IMR-90 (cell line): ENCODE measurements around the gene IFNE. TPM values are rescaled to one million over a fixed set of nuclear protein-coding genes. Genes with fewer than 3 reads are reported as not detected.
A peak's percentile ranks its signal among the peaks of the same experiment; 100 is the strongest.

Source experiments
- ATAC-seq: fragments of 200-7000 bp; cut with Tn5 transposase; 2 replicates; pipeline ENCODE4 v1.9.1; 2020; ENCODE audit warnings: low read depth, mild to moderate bottlenecking, moderate library complexity
- BruUV-seq: library from RNA; stranded (reverse); fragments of 400-500 nt; replicated peaks from 2 replicates; lab custom pipeline; 2021; lab: Mats Ljungman, UMichigan
- CTCF ChIA-PET: fragments of 300-600 bp; formaldehyde crosslinking; extraction: SDS; loops from one replicate; lab custom pipeline; 2021; ENCODE audit warnings: antibody characterized with exemption; lab: Yijun Ruan, JAX
- POLR2A ChIA-PET: fragments of 300-600 bp; sonication (Branson Sonifier 250); formaldehyde crosslinking; loops from one replicate; lab custom pipeline; 2022; ENCODE audit warnings: antibody characterized with exemption; ENCODE audit not compliant: unreplicated experiment; lab: Charles Lee
- DNase-seq: peaks from one replicate; pipeline ENCODE4 v3.0.0; 2013
- H2AFZ ChIP-seq: replicated peaks from 2 replicates; pipeline ENCODE3; 2013; ENCODE audit warnings: low read length, mild to moderate bottlenecking; ENCODE audit not compliant: poor library complexity
- H2AK5ac ChIP-seq: 2 replicates; pipeline ENCODE4 v1.6.1; 2013; ENCODE audit warnings: low read depth, low read length, inconsistent platforms
- H2AK9ac ChIP-seq: replicated peaks from 2 replicates; pipeline ENCODE3; 2013; ENCODE audit warnings: mild to moderate bottlenecking, low read depth, low read length, moderate library complexity; ENCODE audit not compliant: poor library complexity
- H2BK120ac ChIP-seq: 2 replicates; pipeline ENCODE4 v1.6.1; 2013; ENCODE audit warnings: low read depth, low read length, inconsistent platforms
- H2BK15ac ChIP-seq: 3 replicates; pipeline ENCODE4 v1.6.1; 2013; ENCODE audit warnings: low read depth, low read length, inconsistent platforms
- H2BK20ac ChIP-seq: 2 replicates; pipeline ENCODE4 v1.6.1; 2013; ENCODE audit warnings: low read depth, mild to moderate bottlenecking, inconsistent platforms, low read length, moderate library complexity
- H2BK5ac ChIP-seq: 2 replicates; pipeline ENCODE4 v1.6.1; 2013; ENCODE audit warnings: mild to moderate bottlenecking, low read depth, low read length, inconsistent platforms; ENCODE audit not compliant: poor library complexity, severe bottlenecking
- H3K14ac ChIP-seq: replicated peaks from 2 replicates; pipeline ENCODE4 v1.6.1; 2013; ENCODE audit warnings: low read depth, low read length, inconsistent platforms
- H3K18ac ChIP-seq: 2 replicates; pipeline ENCODE4 v1.6.1; 2013; ENCODE audit warnings: low read depth, low read length, control low read depth
- H3K23ac ChIP-seq: 2 replicates; pipeline ENCODE4 v1.6.1; 2013; ENCODE audit warnings: low read depth, low read length, inconsistent platforms
- H3K27ac ChIP-seq: 2 replicates; pipeline ENCODE4 v1.5.1; 2013; ENCODE audit warnings: mild to moderate bottlenecking, control low read depth, low read length; ENCODE audit not compliant: insufficient read depth
- H3K27me3 ChIP-seq: 2 replicates; pipeline ENCODE4 v1.6.1; 2013; ENCODE audit warnings: low read length; ENCODE audit not compliant: control insufficient read depth, insufficient read depth
- H3K36me3 ChIP-seq: 2 replicates; pipeline ENCODE4 v1.6.1; 2013; ENCODE audit warnings: low read length, mixed read lengths; ENCODE audit not compliant: control insufficient read depth, insufficient read depth
- H3K4ac ChIP-seq: 2 replicates; pipeline ENCODE4 v1.6.1; 2013; ENCODE audit warnings: low read depth, low read length, inconsistent platforms
- H3K4me1 ChIP-seq: 2 replicates; pipeline ENCODE4 v1.6.1; 2013; ENCODE audit warnings: low read length, mixed read lengths; ENCODE audit not compliant: control insufficient read depth, insufficient read depth
- H3K4me2 ChIP-seq: 2 replicates; pipeline ENCODE4 v1.6.1; 2013; ENCODE audit warnings: low read depth, mild to moderate bottlenecking, control low read depth, low read length, moderate library complexity
- H3K4me3 ChIP-seq: 2 replicates; pipeline ENCODE4 v1.5.1; 2013; ENCODE audit warnings: low read depth, mild to moderate bottlenecking, control low read depth, low read length, moderate library complexity; ENCODE audit not compliant: insufficient read depth
- H3K56ac ChIP-seq: 2 replicates; pipeline ENCODE4 v1.6.1; 2013; ENCODE audit warnings: low read length, inconsistent platforms; ENCODE audit not compliant: insufficient read depth; ENCODE audit errors: extremely low read depth
- H3K79me1 ChIP-seq, 2 experiments: 2 replicates each; pipeline ENCODE4 v1.6.1; 2013; ENCODE audit warnings: low read length in 2 of 2, inconsistent platforms in 1 of 2, low read depth in 1 of 2
- H3K9ac ChIP-seq: 2 replicates; pipeline ENCODE4 v1.6.1; 2013; ENCODE audit warnings: low read depth, low read length, control low read depth
- H3K9me1 ChIP-seq: 2 replicates; pipeline ENCODE4 v1.6.1; 2013; ENCODE audit warnings: low read length, inconsistent platforms; ENCODE audit not compliant: insufficient read depth
- H3K9me3 ChIP-seq: 2 replicates; pipeline ENCODE4 v1.6.1; 2013; ENCODE audit warnings: low read length; ENCODE audit not compliant: control insufficient read depth, insufficient read depth
- H4K20me1 ChIP-seq: 2 replicates; pipeline ENCODE4 v1.6.1; 2013; ENCODE audit warnings: low read length, inconsistent platforms; ENCODE audit not compliant: insufficient read depth
- H4K5ac ChIP-seq: 2 replicates; pipeline ENCODE4 v1.6.1; 2013; ENCODE audit warnings: mild to moderate bottlenecking, low read depth, low read length, control low read depth
- H4K8ac ChIP-seq, 2 experiments: 2 replicates each; pipeline ENCODE4 v1.6.1; 2013; ENCODE audit warnings: low read depth in 2 of 2, low read length in 2 of 2, control low read depth in 1 of 2, inconsistent platforms in 1 of 2
- H4K91ac ChIP-seq: 2 replicates; pipeline ENCODE4 v1.6.1; 2013; ENCODE audit warnings: low read depth, low read length, inconsistent platforms; ENCODE audit not compliant: insufficient read depth
- CHD1 ChIP-seq: IDR thresholded peaks from 2 replicates; pipeline ENCODE4 v1.6.1; 2012; ENCODE audit warnings: low read depth, low read length, improper control_type of control experiment
- FOS ChIP-seq: fragments of 150-350 bp; IDR thresholded peaks from 2 replicates; pipeline ENCODE4 v1.6.1; 2016; ENCODE audit warnings: low read depth, low read length
- WGBS, 2 experiments: methylation state at CpG; one replicate each; pipeline versions ENCODE4 v1.1.5 to v1.1.7; 2013; ENCODE audit warnings: missing lambda C conversion rate in 2 of 2; ENCODE audit not compliant: insufficient read length in 1 of 2; ENCODE audit errors: extremely low coverage in 2 of 2; 5-methylcytosine and 5-hydroxymethylcytosine counted together
- dilution Hi-C: fragments of 300-500 bp; cut with HindIII; formaldehyde crosslinking; loops from one replicate; pipeline ENCODE4 v1.14.3; 2018; ENCODE audit warnings: low sequenced_read_pairs; ENCODE audit not compliant: unreplicated experiment
- in situ Hi-C: fragments of 300-500 bp; cut with MboI; formaldehyde crosslinking; loops from 3 replicates; pipeline ENCODE4 v1.14.3; 2019; ENCODE audit warnings: low sequenced_read_pairs, inconsistent platforms, mixed read lengths
- intact Hi-C: fragments of 100-400 bp; cut with micrococcal nuclease; formaldehyde crosslinking; loops from 2 replicates; pipeline ENCODE4 v1.10.0; 2022
- polyA plus RNA-seq, 3 experiments: library from polyadenylated mRNA; depleted of rRNA; stranded (reverse); fragments of >200 nt; gene quantifications; 2 replicates each; pipeline ENCODE4 v1.2.3, GENCODE V29; 2012; ENCODE audit warnings: low replicate concordance in 1 of 3
- total RNA-seq: library from RNA; depleted of rRNA; stranded (reverse); fragments of >200 nt; gene quantifications from 2 replicates; pipeline ENCODE4 v1.2.3, GENCODE V29; 2012

Gene IFNE
- total and polyA plus RNA-seq, 2 of the 4 experiments (the other 2 are of a cell fraction): 1.4 to 1.8 TPM

GRCh38 chr9:21504113-21504512 is 22.0 kb upstream of the IFNE start:
- H3K9me1 ChIP-seq: 0 out of 2 replicates have a peak, but pooled peaks cover 5% of the 10 kb centered on the region
- DNase-seq: peak; percentile 8
- H3K4ac ChIP-seq: no peak overlapping the region
- no peak overlapping the region for H3K4me2 ChIP-seq
- H2AK9ac ChIP-seq: no peak overlapping the region
- intact Hi-C loops (loop anchor here (10.0 kb wide), 1 partner anchor 51 kb away; no protein-coding TSS in a partner anchor), dilution Hi-C loops (no loop called here), in situ Hi-C loops (no loop called here)
- no peak overlapping the region for H4K5ac ChIP-seq
- no peak overlapping the region for H2BK20ac ChIP-seq
- H3K23ac ChIP-seq: no peak overlapping the region
- CTCF ChIA-PET: interaction anchor here (0.8 kb wide), 1 partner anchor 172 kb away, joined by 3 read pairs; no protein-coding TSS in a partner anchor
- H4K91ac ChIP-seq: no peak overlapping the region
- TF ChIP-seq FOS (no peak), CHD1 (no peak)
- POLR2A ChIA-PET: no interaction called here
- H3K27ac ChIP-seq: no peak overlapping the region
- no CpG with 5 or more reads among the region's 2 CpGs for WGBS, 2 experiments
- no peak overlapping the region for H4K8ac ChIP-seq
- no peak overlapping the region for H3K4me3 ChIP-seq
- H3K36me3 ChIP-seq: no peaks in the 10 kb centered on the region
- H3K56ac ChIP-seq: no peak overlapping the region
- no peak overlapping the region for H2BK120ac ChIP-seq
- peak overlapping the region; percentile 56 for H2BK5ac ChIP-seq
- H3K14ac ChIP-seq: no peak overlapping the region
- H2AK5ac ChIP-seq: no peak overlapping the region
- no peak overlapping the region for H3K9ac ChIP-seq
- peaks cover 19 to 47% of the 10 kb centered on the region in 2 experiments for H3K79me1 ChIP-seq
- H3K18ac ChIP-seq: no peak overlapping the region
- peaks cover 6% of the 10 kb centered on the region; the same call in 1 of the 2 replicates for H3K4me1 ChIP-seq
- BruUV-seq: no TSS peak
- no peak for ATAC-seq
- H4K20me1 ChIP-seq: no peaks in the 10 kb centered on the region
- no peak overlapping the region for H2BK15ac ChIP-seq
- no peaks in the 10 kb centered on the region for H3K9me3 ChIP-seq
- H2AFZ ChIP-seq: no peak overlapping the region
- no peaks in the 10 kb centered on the region for H3K27me3 ChIP-seq
